Activated naive CD8-positive, alpha-beta T cell treated with anti-CD3 and anti-CD28 coated beads, Interleukin-2, amount 10 ng/mL, durations not matched to agents 7 days and 5 days (primary cell): ENCODE data around the gene TPRN. TPM values are rescaled to one million over a fixed set of nuclear protein-coding genes. Genes with fewer than 3 reads are reported as not detected.

Experiments used
- ATAC-seq: fragments of 150-1000 bp; cut with Tn5 transposase; one replicate; pipeline ENCODE4 v1.10.0; 2021; ENCODE audit warnings: low read depth, moderate library complexity
- POLR2A ChIA-PET: fragments of 350-600 bp; sonication (Branson Sonifier 250); formaldehyde crosslinking; loops from one replicate; lab custom pipeline; 2021; ENCODE audit warnings: antibody characterized with exemption; lab: Charles Lee
- DNase-seq: peaks from one replicate; pipeline ENCODE4 v3.0.0; 2021
- H3K27ac Mint-ChIP-seq: one replicate; pipeline ENCODE4 v1.8.0; 2022; ENCODE audit warnings: mild to moderate bottlenecking, mixed read lengths
- H3K27me3 Mint-ChIP-seq: one replicate; pipeline ENCODE4 v1.8.0; 2022; ENCODE audit warnings: mild to moderate bottlenecking, moderate library complexity, mixed read lengths
- H3K36me3 Mint-ChIP-seq: one replicate; pipeline ENCODE4 v1.8.0; 2021; ENCODE audit warnings: mild to moderate bottlenecking, mixed read lengths
- H3K4me1 Mint-ChIP-seq: one replicate; pipeline ENCODE4 v1.8.0; 2021; ENCODE audit warnings: mixed read lengths
- H3K4me3 Mint-ChIP-seq: one replicate; pipeline ENCODE4 v1.8.0; 2022; ENCODE audit warnings: mild to moderate bottlenecking, moderate library complexity, mixed read lengths
- H3K9me3 Mint-ChIP-seq: one replicate; pipeline ENCODE4 v1.8.0; 2021; ENCODE audit warnings: mixed read lengths
- total RNA-seq, 2 experiments: library from RNA; stranded (reverse); gene quantifications; one replicate each; pipeline ENCODE4 v1.2.3, GENCODE V29; 2021

TPRN gene
- total RNA-seq, 2 experiments from 2014 or later = 11.2 to 14.7 TPM

- peaks cover 28% of the 10 kb centered on the region for H3K27me3 Mint-ChIP-seq
- ATAC-seq = no peak
- POLR2A ChIA-PET = interaction anchor here (0.8 to 1.3 kb wide), 2 partner anchors 75 to 101 kb away, joined by 3 to 4 read pairs; partner anchors contain the start of gene SAPCD2
Measured at GRCh38 chr9:137171149-137171900, 29.2 kb downstream of the TPRN start.

GRCh38 chr9:137170486-137171148 is 29.9 kb downstream of the TPRN start:
- DNase-seq (no peak), ATAC-seq (no peak)
- POLR2A ChIA-PET = interaction anchor here (0.8 kb wide), 1 partner anchor 74 kb away, joined by 3 read pairs; no protein-coding TSS in a partner anchor
- no peaks in the 10 kb centered on the region for H3K9me3 Mint-ChIP-seq
- no peaks in the 10 kb centered on the region for H3K36me3 Mint-ChIP-seq
- H3K4me3 Mint-ChIP-seq = no peak overlapping the region
- H3K27ac Mint-ChIP-seq = no peak overlapping the region
- peaks cover 3% of the 10 kb centered on the region for H3K4me1 Mint-ChIP-seq
- H3K27me3 Mint-ChIP-seq = peaks cover 27% of the 10 kb centered on the region

More at GRCh38 chr9:137171149-137171900, 29.2 kb downstream of the TPRN start:
- Mint-ChIP-seq H3K27ac (no peak overlapping the region), H3K36me3 (no peaks in the 10 kb centered on the region), H3K4me3 (no peak overlapping the region), H3K9me3 (no peaks in the 10 kb centered on the region), H3K4me1 (peaks cover 3% of the 10 kb centered on the region)
- DNase-seq = no peak

GRCh38 chr9:137169896-137170358 is 30.6 kb downstream of the TPRN start, which contains the start of gene LRRC26:
Gene LRRC26, minus strand, starts transcription at chr9:137170051. Its CDS starts 108 bp downstream, at chr9:137169943.
- DNase-seq (no peak), ATAC-seq (no peak)
- Mint-ChIP-seq H3K4me3 (peak within 1 kb of the TSS; percentile 43), H3K27me3 (peaks cover 29% of the 10 kb centered on the region), H3K36me3 (no peaks in the 10 kb centered on the region), H3K4me1 (peaks cover 3% of the 10 kb centered on the region), H3K9me3 (no peaks in the 10 kb centered on the region), H3K27ac (no peak within 1 kb of the TSS)
- POLR2A ChIA-PET = interaction anchor here (0.6 to 1.4 kb wide), 2 partner anchors 20 to 47 kb away, joined by 4 to 5 read pairs; no protein-coding TSS in a partner anchor

GRCh38 chr9:137168904-137169856 is 31.4 kb downstream of the TPRN start:
- H3K27me3 Mint-ChIP-seq = peaks cover 29% of the 10 kb centered on the region
- POLR2A ChIA-PET = interaction anchor here (0.5 to 1.4 kb wide), 4 partner anchors 19 to 46 kb away, joined by 3 to 5 read pairs (median 4); no protein-coding TSS in a partner anchor

GRCh38 chr9:137168573-137168903 is 32.0 kb downstream of the TPRN start:
- ATAC-seq (peak; percentile 31), DNase-seq (no peak)
- H3K4me1 Mint-ChIP-seq = peaks cover 3% of the 10 kb centered on the region
- peaks cover 30% of the 10 kb centered on the region for H3K27me3 Mint-ChIP-seq
- no peak overlapping the region for H3K4me3 Mint-ChIP-seq
- no peaks in the 10 kb centered on the region for H3K36me3 Mint-ChIP-seq
- POLR2A ChIA-PET = interaction anchor here (1.0 to 1.4 kb wide), 2 partner anchors 19 to 20 kb away, joined by 3 to 4 read pairs; no protein-coding TSS in a partner anchor
- no peak overlapping the region for H3K27ac Mint-ChIP-seq
- H3K9me3 Mint-ChIP-seq = no peaks in the 10 kb centered on the region

More at GRCh38 chr9:137168904-137169856, 31.4 kb downstream of the TPRN start:
- Mint-ChIP-seq H3K4me3 (peak overlapping the region; percentile 43), H3K27ac (no peak overlapping the region), H3K36me3 (no peaks in the 10 kb centered on the region), H3K4me1 (peaks cover 3% of the 10 kb centered on the region), H3K9me3 (no peaks in the 10 kb centered on the region)
- DNase-seq (peak; percentile 54), ATAC-seq (peak; percentile 18)

- Mint-ChIP-seq H3K36me3 (no peaks in the 10 kb centered on the region), H3K4me1 (peaks cover 3% of the 10 kb centered on the region), H3K4me3 (no peak overlapping the region), H3K27ac (no peak overlapping the region), H3K9me3 (no peaks in the 10 kb centered on the region), H3K27me3 (peaks cover 30% of the 10 kb centered on the region)
- POLR2A ChIA-PET = interaction anchor here (1.0 to 1.4 kb wide), 3 partner anchors 18 to 38 kb away, joined by 3 to 4 read pairs (median 3); no protein-coding TSS in a partner anchor
- DNase-seq (no peak), ATAC-seq (no peak)
Measured at GRCh38 chr9:137167747-137168572, 32.6 kb downstream of the TPRN start.

- DNase-seq (no peak), ATAC-seq (no peak)
- POLR2A ChIA-PET = interaction anchor here (1.1 kb wide), 1 partner anchor 37 kb away, joined by 3 read pairs; no protein-coding TSS in a partner anchor
- Mint-ChIP-seq H3K27ac (no peak overlapping the region), H3K4me3 (no peak overlapping the region), H3K36me3 (no peaks in the 10 kb centered on the region), H3K4me1 (peaks cover 3% of the 10 kb centered on the region), H3K27me3 (peaks cover 26% of the 10 kb centered on the region), H3K9me3 (no peaks in the 10 kb centered on the region)
Measured at GRCh38 chr9:137167277-137167746, 33.2 kb downstream of the TPRN start.

- H3K27ac Mint-ChIP-seq = no peak overlapping the region
- DNase-seq = no peak
- peaks cover 26% of the 10 kb centered on the region for H3K27me3 Mint-ChIP-seq
- peaks cover 3% of the 10 kb centered on the region for H3K4me1 Mint-ChIP-seq
- no peak for ATAC-seq
- POLR2A ChIA-PET = interaction anchor here (1.1 to 1.4 kb wide), 2 partner anchors 21 to 37 kb away, joined by 3 read pairs; partner anchors contain the start of genes ANAPC2 and SSNA1
- no peaks in the 10 kb centered on the region for H3K36me3 Mint-ChIP-seq
- H3K4me3 Mint-ChIP-seq = no peak overlapping the region
- H3K9me3 Mint-ChIP-seq = no peaks in the 10 kb centered on the region
Measured at GRCh38 chr9:137166380-137167229, 33.9 kb downstream of the TPRN start.

- Mint-ChIP-seq H3K27ac (no peak overlapping the region), H3K4me1 (peaks cover 3% of the 10 kb centered on the region), H3K36me3 (no peaks in the 10 kb centered on the region), H3K27me3 (peaks cover 21% of the 10 kb centered on the region), H3K9me3 (no peaks in the 10 kb centered on the region), H3K4me3 (no peak overlapping the region)
- ATAC-seq (no peak), DNase-seq (no peak)
- POLR2A ChIA-PET = interaction anchor here (1.4 kb wide), 1 partner anchor 23 kb away, joined by 3 read pairs; the partner anchor contains the start of genes ANAPC2 and SSNA1
Measured at GRCh38 chr9:137165250-137165836, 35.2 kb downstream of the TPRN start.

GRCh38 chr9:137164370-137165249 is 35.9 kb downstream of the TPRN start:
- H3K36me3 Mint-ChIP-seq = no peaks in the 10 kb centered on the region
- ATAC-seq (no peak), DNase-seq (no peak)
- no peak overlapping the region for H3K27ac Mint-ChIP-seq
- peaks cover 3% of the 10 kb centered on the region for H3K4me1 Mint-ChIP-seq
- H3K27me3 Mint-ChIP-seq = peaks cover 21% of the 10 kb centered on the region
- H3K9me3 Mint-ChIP-seq = no peaks in the 10 kb centered on the region
- no peak overlapping the region for H3K4me3 Mint-ChIP-seq
- POLR2A ChIA-PET = interaction anchor here (1.4 kb wide), 1 partner anchor 23 kb away, joined by 3 read pairs; the partner anchor contains the start of genes ANAPC2 and SSNA1
